Measurements from ENCODE around the gene CSAD. TPM values are rescaled to one million over a fixed set of nuclear protein-coding genes. Genes with fewer than 3 reads are reported as not detected.

Gene CSAD
- 15.4 TPM for total RNA-seq (2021; ENCODE audit: unreplicated experiment)
- polyA plus RNA-seq (2012; ENCODE audit: insufficient read length) = 12.5 TPM
- Bru-seq, nascent RNA = percentile 56 among the genes with signal in this experiment
- BruChase-seq, experiment 1, labeled RNA remaining after a 2-hour chase = percentile 67 among the genes with signal in this experiment
- percentile 80 among the genes with signal in this experiment for BruChase-seq, experiment 2, labeled RNA remaining after a 6-hour chase
- long read RNA-seq, partial matches to known transcripts = 0 of 8 reads
- long read RNA-seq, other reads (novel, unspliced or antisense) = 8 of 8 reads

GRCh38 chr12:53180220-53180930 lies at the start of gene CSAD, which contains the start of gene ZNF740:
Gene CSAD, minus strand, starts transcription at chr12:53180925. Its CDS starts 7,455 bp downstream, at chr12:53173470.
Gene ZNF740, plus strand, starts transcription at chr12:53180722. Its CDS starts 1,262 bp downstream, at chr12:53181984.
- TF ChIP-seq SIN3A (IDR thresholded peaks at IDR 0.05; ENCODE audit: borderline replicate concordance, insufficient read depth, low read depth, low read length) (no peak), CTCF (IDR thresholded peaks at IDR 0.05) (no peak), POLR2AphosphoS5 (IDR thresholded peaks at IDR 0.05; ENCODE audit: low read depth, low read length) (peak; percentile 74)
- Histone ChIP-seq H3K4me1 (ENCODE audit: control insufficient read depth, insufficient read depth, low read length) (peaks cover 31% of the 10 kb centered on the region), H3K27ac (ENCODE audit: low read length) (peak within 1 kb of the TSS; percentile 98), H3K4me3 (ENCODE audit: low read depth in 2 of 2, low read length in 2 of 2) (peak within 1 kb of the TSS; percentile 70 to 74), H3K9me3 (ENCODE audit: control insufficient read depth, insufficient read depth, low read depth, low read length) (no peaks in the 10 kb centered on the region), H3K36me3 (ENCODE audit: control insufficient read depth, insufficient read depth, low read length) (peaks cover 4% of the 10 kb centered on the region), H3K27me3 (ENCODE audit: control insufficient read depth, insufficient read depth, low read length) (no peaks in the 10 kb centered on the region)
- POLR2A ChIA-PET = interaction anchor here (0.6 to 1.2 kb wide), 8 partner anchors 9 to 199 kb away, joined by 3 to 17 read pairs (median 3); partner anchors contain the start of gene SPRYD3
- DNase-seq (ENCODE audit: low read depth, low spot score) (peak; percentile 85), ATAC-seq (peak; percentile 99)
- in situ Hi-C loops (cut with HindIII; ENCODE audit: low pct_unique_long_range_greater_than_20kb, low sequenced_read_pairs) = no loop called here
- BruUV-seq (replicated peaks) = no TSS peak
- CTCF ChIA-PET = interaction anchor here (0.6 to 0.7 kb wide), 7 partner anchors 27 to 241 kb away, joined by 3 to 6 read pairs (median 3); partner anchors contain the start of gene ITGB7
- intact Hi-C loops (cut with micrococcal nuclease; ENCODE audit: unreplicated experiment) = no loop called here

- BruUV-seq (replicated peaks) = no TSS peak
- in situ Hi-C loops (cut with HindIII; ENCODE audit: low pct_unique_long_range_greater_than_20kb, low sequenced_read_pairs) (no loop called here), intact Hi-C loops (cut with micrococcal nuclease; ENCODE audit: unreplicated experiment) (no loop called here)
- Histone ChIP-seq H3K27ac (ENCODE audit: low read length) (no peak overlapping the region; the same call in 1 of the 2 replicates), H3K9me3 (ENCODE audit: control insufficient read depth, insufficient read depth, low read depth, low read length) (no peaks in the 10 kb centered on the region), H3K27me3 (ENCODE audit: control insufficient read depth, insufficient read depth, low read length) (no peaks in the 10 kb centered on the region), H3K4me1 (ENCODE audit: control insufficient read depth, insufficient read depth, low read length) (peaks cover 26% of the 10 kb centered on the region), H3K4me3 (ENCODE audit: low read depth in 2 of 2, low read length in 2 of 2) (no peak overlapping the region), H3K36me3 (ENCODE audit: control insufficient read depth, insufficient read depth, low read length) (no peaks in the 10 kb centered on the region; the same call in 1 of the 2 replicates)
- ChIA-PET CTCF (no interaction called here), POLR2A (no interaction called here)
- no peak for DNase-seq (ENCODE audit: low read depth, low spot score)
- no peak for ATAC-seq
- TF ChIP-seq REST (IDR thresholded peaks at IDR 0.05; ENCODE audit: insufficient read depth in 1 of 2, low read depth in 2 of 2, low read length in 1 of 2) = no peak
- no peak for TF ChIP-seq TCF7L2 (IDR thresholded peaks at IDR 0.05; ENCODE audit: low read depth, low read length)
- no peak for TF ChIP-seq SIN3A (IDR thresholded peaks at IDR 0.05; ENCODE audit: borderline replicate concordance, insufficient read depth, low read depth, low read length)
- TF ChIP-seq CTCF (IDR thresholded peaks at IDR 0.05) = no peak
- no peak for TF ChIP-seq POLR2AphosphoS5 (IDR thresholded peaks at IDR 0.05; ENCODE audit: low read depth, low read length)
Measured at GRCh38 chr12:53230108-53230845, 49.6 kb upstream of the CSAD start.
